Fibroblast of the aortic adventitia (primary cell): ENCODE results near the gene ZNF136. TPM values are rescaled to one million over a fixed set of nuclear protein-coding genes. Genes with fewer than 3 reads are reported as not detected.

Experiments
- DNase-seq: peaks from one replicate; pipeline ENCODE4 v3.0.0-alpha.2; 2010; ENCODE audit warnings: low read depth
- H3K4me3 ChIP-seq: 2 replicates; pipeline ENCODE4 v1.5.1; 2011; ENCODE audit warnings: low read depth, mild to moderate bottlenecking, control low read depth, low read length, moderate library complexity
- CTCF ChIP-seq: IDR thresholded peaks from 2 replicates; pipeline ENCODE4 v1.5.1; 2011; ENCODE audit warnings: mild to moderate bottlenecking, low read length, control low read depth, inconsistent platforms; ENCODE audit not compliant: insufficient read depth
- total RNA-seq: library from RNA; depleted of rRNA; stranded (reverse); fragments of >200 nt; gene quantifications from 2 replicates; pipeline ENCODE4 v1.2.3, GENCODE V29; 2012; ENCODE audit warnings: low replicate concordance

Gene ZNF136
- total RNA-seq, 1 donor: 8.4 TPM

DNA sequence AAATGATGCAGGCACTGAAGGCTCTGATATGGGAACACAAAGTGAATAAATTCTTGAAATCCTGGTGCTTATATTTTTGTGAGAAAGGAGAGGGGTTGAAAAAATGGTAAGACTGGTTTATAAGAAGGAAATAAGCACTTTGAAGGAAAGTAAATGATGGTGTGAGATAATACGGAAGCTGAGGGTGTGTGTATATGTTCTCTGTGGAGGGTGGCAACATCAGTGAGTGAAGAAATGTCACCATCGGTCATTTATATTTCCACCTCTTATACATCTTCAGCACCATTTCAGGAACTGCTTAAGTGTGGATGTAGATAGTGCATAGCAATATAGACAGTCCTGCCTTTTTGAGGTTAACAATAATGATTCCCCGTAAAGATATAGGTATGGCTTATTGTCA is 17.5 kb downstream of the ZNF136 start:
- TF ChIP-seq CTCF: no peak
- no peak overlapping the region for H3K4me3 ChIP-seq
- no peak for DNase-seq

DNA sequence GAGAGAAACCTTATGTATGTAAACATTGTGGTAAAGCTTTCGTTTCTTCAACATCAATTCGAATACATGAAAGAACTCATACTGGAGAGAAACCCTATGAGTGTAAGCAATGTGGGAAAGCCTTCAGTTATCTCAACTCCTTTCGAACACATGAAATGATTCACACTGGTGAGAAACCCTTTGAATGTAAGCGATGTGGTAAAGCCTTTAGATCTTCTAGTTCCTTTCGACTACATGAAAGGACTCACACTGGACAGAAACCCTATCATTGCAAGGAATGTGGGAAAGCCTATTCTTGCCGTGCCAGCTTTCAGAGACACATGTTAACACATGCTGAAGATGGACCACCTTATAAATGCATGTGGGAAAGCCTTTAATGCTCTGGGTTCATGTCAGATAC is 24.7 kb downstream of the ZNF136 start:
- no peak overlapping the region for H3K4me3 ChIP-seq
- no peak for TF ChIP-seq CTCF
- peak; percentile 5 for DNase-seq

DNA sequence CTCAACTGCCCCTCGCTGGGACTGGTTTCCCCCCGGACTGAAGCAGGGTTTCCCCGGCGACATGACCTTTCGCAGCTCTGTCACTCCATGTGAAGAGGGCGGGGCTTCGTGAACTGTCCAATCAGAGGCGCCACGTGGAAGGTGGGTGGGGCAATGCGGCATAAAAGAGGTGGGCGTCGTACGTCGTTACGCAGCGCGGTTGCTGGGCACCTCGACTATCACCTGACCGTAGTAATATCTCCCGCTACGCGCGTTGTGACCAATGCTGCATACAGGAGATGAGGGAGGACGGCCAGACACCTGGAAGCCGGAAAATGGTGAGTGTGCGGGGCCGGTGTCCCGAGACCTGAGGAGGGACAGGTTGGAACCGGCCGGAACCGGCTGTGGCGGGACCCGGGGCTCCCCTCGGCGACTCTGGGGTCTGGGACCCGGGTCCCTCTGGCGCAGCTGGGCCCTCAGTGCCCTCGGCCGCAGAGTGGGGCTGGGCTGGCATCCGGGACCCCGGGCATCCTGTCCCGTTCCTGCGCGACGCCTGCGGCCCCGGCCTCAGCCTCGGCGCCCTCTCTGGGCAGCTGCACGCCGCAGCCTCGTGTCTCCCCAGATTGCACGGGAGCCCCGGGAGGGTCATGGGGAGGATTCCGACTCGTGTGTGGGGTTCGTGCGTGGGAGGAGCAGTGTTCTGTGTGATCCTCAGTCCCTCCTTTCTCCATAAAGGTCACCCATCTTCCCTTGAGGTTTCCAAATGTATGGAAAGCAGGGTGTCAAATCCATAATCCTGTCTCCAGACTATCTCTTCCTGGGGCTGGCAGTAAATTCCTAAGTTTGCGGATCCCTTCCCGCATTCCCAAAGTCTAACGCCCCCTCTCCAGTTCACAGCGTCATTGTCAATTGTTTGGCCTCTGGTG is 32.2 kb downstream of the ZNF136 start:
- H3K4me3 ChIP-seq: peak overlapping the region; percentile 60
- TF ChIP-seq CTCF: no peak
- peak; percentile 55 for DNase-seq

DNA sequence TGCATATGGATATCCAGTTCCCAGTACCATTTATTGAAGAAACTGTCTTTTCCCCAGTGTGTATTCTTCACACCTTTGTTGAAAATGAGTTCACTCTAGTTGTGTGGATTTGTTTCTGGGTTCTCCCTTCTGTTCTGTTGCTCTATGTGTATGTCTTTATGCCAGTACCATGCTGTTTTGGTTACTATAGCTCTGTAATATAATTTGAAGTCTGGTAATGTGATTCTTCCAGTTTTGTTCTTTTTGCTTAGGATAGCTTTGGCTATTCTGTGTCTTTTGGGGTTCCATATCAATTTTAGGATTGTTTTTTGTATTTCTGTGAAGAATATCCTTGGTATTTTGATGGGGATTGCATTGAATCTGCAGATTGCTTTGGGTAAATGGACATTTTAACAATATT is 35.2 kb downstream of the ZNF136 start:
- no peak for DNase-seq
- no peak for TF ChIP-seq CTCF

GRCh38 chr19:12199757-12200419 is 37.0 kb downstream of the ZNF136 start:
- DNase-seq: no peak
- TF ChIP-seq CTCF: no peak
- no peak overlapping the region for H3K4me3 ChIP-seq

More for the DNA sequence above, 35.2 kb downstream of the ZNF136 start:
- no peak overlapping the region for H3K4me3 ChIP-seq

DNA sequence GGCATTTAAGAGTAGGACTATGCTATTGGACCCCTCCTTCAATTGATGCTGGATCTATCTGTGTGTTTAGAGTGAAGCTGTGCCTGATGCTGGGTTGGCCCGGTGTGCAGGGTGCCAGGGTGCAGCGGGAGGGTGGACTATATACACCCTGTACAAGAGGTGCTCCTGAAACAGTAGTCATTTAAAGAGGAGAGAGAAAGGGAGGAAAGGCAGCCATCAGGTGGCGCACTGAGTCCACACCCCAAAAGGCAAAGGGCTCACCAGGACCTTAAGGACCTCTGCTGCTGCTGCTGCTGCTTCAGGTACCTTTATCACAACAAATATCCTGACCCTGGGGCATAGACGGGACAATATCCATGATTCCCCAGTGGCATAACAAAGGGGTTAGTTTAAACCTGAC is 39.4 kb downstream of the ZNF136 start:
- no peak for TF ChIP-seq CTCF
- no peak for DNase-seq
- no peak overlapping the region for H3K4me3 ChIP-seq
